SK-N-SH (cell line): ENCODE data around the gene FNDC3B. TPM values are rescaled to one million over a fixed set of nuclear protein-coding genes. Genes with fewer than 3 reads are reported as not detected.

Source experiments
- CTCF ChIA-PET: fragments of 300-600, 350-600 bp; formaldehyde crosslinking; extraction: SDS; loops from one replicate; lab custom pipeline; 2021; lab: Yijun Ruan, JAX
- POLR2A ChIA-PET: fragments of 350-600 bp; sonication (Branson Sonifier 250); formaldehyde crosslinking; extraction: SDS; loops from one replicate; lab custom pipeline; 2020; ENCODE audit warnings: antibody characterized with exemption, inconsistent platforms; lab: Yijun Ruan, JAX
- DNase-seq: peaks from one replicate; pipeline ENCODE4 v3.0.0; 2012
- H2AFZ ChIP-seq: fragments of 200-600 bp; sonication (generic); 2 replicates; pipeline ENCODE4 v1.8.1; 2016; ENCODE audit warnings: antibody characterized with exemption, mild to moderate bottlenecking, low read depth
- H3F3A ChIP-seq: fragments of 200-600 bp; sonication (generic); replicated peaks from 2 replicates; pipeline ENCODE3; 2016; ENCODE audit warnings: antibody characterized with exemption, mild to moderate bottlenecking; ENCODE audit not compliant: insufficient read depth
- H3K27ac ChIP-seq, 2 experiments: fragments of 200-500 bp in 1 of 2; fragments of 200-600 bp in 1 of 2; sonication (Bioruptor generic) in 1 of 2; sonication (generic), shearing (Covaris generic) in 1 of 2; 2 replicates each; pipeline versions ENCODE4 v1.5.1 to v1.6.1; 2014 to 2016; ENCODE audit warnings: low read depth in 2 of 2, inconsistent platforms in 1 of 2, low read length in 1 of 2, mild to moderate bottlenecking in 1 of 2, mixed read lengths in 1 of 2
- H3K27me3 ChIP-seq: fragments of 200-600 bp; sonication (generic), shearing (Covaris generic); 2 replicates; pipeline ENCODE4 v1.6.1; 2016; ENCODE audit warnings: mixed run types; ENCODE audit not compliant: insufficient read depth
- H3K36me3 ChIP-seq, 2 experiments: fragments of 200-500 bp in 1 of 2; fragments of 200-600 bp in 1 of 2; sonication (Bioruptor generic) in 1 of 2; sonication (generic) in 1 of 2; replicated peaks in 1 of 2; 2 replicates each; pipeline versions ENCODE3 to v1.5.1; 2014 to 2016; ENCODE audit warnings: low read length in 1 of 2, mild to moderate bottlenecking in 1 of 2; ENCODE audit not compliant: insufficient read depth in 2 of 2, control insufficient read depth in 1 of 2
- H3K4me1 ChIP-seq, 2 experiments: fragments of 200-500 bp in 1 of 2; fragments of 200-600 bp in 1 of 2; sonication (Bioruptor generic) in 1 of 2; sonication (generic), shearing (Covaris generic) in 1 of 2; 2 replicates each; pipeline versions ENCODE4 v1.5.1 to v1.6.1; 2014 to 2016; ENCODE audit warnings: low read depth in 1 of 2, low read length in 1 of 2, mixed run types in 1 of 2; ENCODE audit not compliant: insufficient read depth in 2 of 2, control insufficient read depth in 1 of 2
- H3K4me2 ChIP-seq: fragments of 200-600 bp; sonication (generic), shearing (Covaris generic); 2 replicates; pipeline ENCODE4 v1.6.1; 2017; ENCODE audit warnings: mixed run types
- H3K4me3 ChIP-seq, 2 experiments: fragments of 200-500 bp in 1 of 2; fragments of 200-600 bp in 1 of 2; sonication (Bioruptor generic) in 1 of 2; sonication (generic), shearing (Covaris generic) in 1 of 2; 2 replicates each; pipeline versions ENCODE4 v1.5.1 to v1.8.1; 2014 to 2016; ENCODE audit warnings: low read depth in 2 of 2, inconsistent platforms in 1 of 2, low read length in 1 of 2, mild to moderate bottlenecking in 1 of 2, mixed read lengths in 1 of 2, moderate library complexity in 1 of 2
- H3K79me2 ChIP-seq: fragments of 200-600 bp; sonication (generic); 2 replicates; pipeline ENCODE4 v1.8.1; 2017; ENCODE audit warnings: mild to moderate bottlenecking; ENCODE audit not compliant: insufficient read depth
- H3K9ac ChIP-seq: fragments of 200-600 bp; sonication (generic); 2 replicates; pipeline ENCODE4 v1.6.1; 2017; ENCODE audit warnings: mixed run types
- H3K9me2 ChIP-seq: fragments of 200-600 bp; sonication (generic); 2 replicates; pipeline ENCODE4 v1.6.1; 2017; ENCODE audit warnings: mixed run types
- H3K9me3 ChIP-seq: fragments of 200-600 bp; sonication (generic); 2 replicates; pipeline ENCODE4 v1.6.1; 2017; ENCODE audit warnings: mixed run types, mild to moderate bottlenecking, moderate library complexity
- H4K20me1 ChIP-seq: fragments of 200-600 bp; sonication (generic); 2 replicates; pipeline ENCODE4 v1.6.1; 2017; ENCODE audit warnings: mild to moderate bottlenecking, mixed run types; ENCODE audit not compliant: insufficient read depth
- CHD2 ChIP-seq: fragments of 150-350 bp; IDR thresholded peaks from 2 replicates; pipeline ENCODE4 v1.6.1; 2018; ENCODE audit warnings: low read length; ENCODE audit not compliant: partially characterized antibody
- EZH2phosphoT487 ChIP-seq: fragments of 200-600 bp; sonication (generic); IDR thresholded peaks from 2 replicates; pipeline ENCODE4 v1.6.1; 2017; ENCODE audit warnings: low read depth, mixed run types, mild to moderate bottlenecking, antibody characterized with exemption, moderate library complexity, borderline replicate concordance
- FOXM1 ChIP-seq: IDR thresholded peaks from 2 replicates; pipeline ENCODE4 v1.4.0; 2012; ENCODE audit warnings: low read depth, mild to moderate bottlenecking
- GABPA ChIP-seq: IDR thresholded peaks from 2 replicates; pipeline ENCODE4 v1.4.0; 2012; ENCODE audit warnings: low read depth, mild to moderate bottlenecking
- JUND ChIP-seq: IDR thresholded peaks from 2 replicates; pipeline ENCODE4 v1.4.0; 2012
- MXI1 ChIP-seq: IDR thresholded peaks from 2 replicates; pipeline ENCODE4 v1.6.1; 2012; ENCODE audit warnings: mild to moderate bottlenecking, low read depth, low read length, improper control_type of control experiment
- NFIC ChIP-seq: IDR thresholded peaks from 2 replicates; pipeline ENCODE4 v1.4.0; 2012; ENCODE audit warnings: borderline replicate concordance
- POLR2AphosphoS5 ChIP-seq: IDR thresholded peaks from 2 replicates; pipeline ENCODE4 v1.6.1; 2012; ENCODE audit warnings: low read depth, low read length
- RAD21 ChIP-seq: IDR thresholded peaks from 2 replicates; pipeline ENCODE4 v1.6.1; 2012; ENCODE audit warnings: mild to moderate bottlenecking, low read length
- RCOR1 ChIP-seq: fragments of 150-350 bp; IDR thresholded peaks from 2 replicates; pipeline ENCODE4 v1.6.1; 2017; ENCODE audit warnings: antibody characterized with exemption, low read length
- RFX5 ChIP-seq: IDR thresholded peaks from 2 replicates; pipeline ENCODE4 v1.6.1; 2012; ENCODE audit warnings: mild to moderate bottlenecking, improper control_type of control experiment, low read length
- RXRA ChIP-seq: IDR thresholded peaks from 2 replicates; pipeline ENCODE4 v1.4.0; 2012; ENCODE audit warnings: low read depth, mild to moderate bottlenecking, borderline replicate concordance
- TAF1 ChIP-seq: IDR thresholded peaks from 2 replicates; pipeline ENCODE4 v1.6.1; 2012; ENCODE audit warnings: low read depth, mild to moderate bottlenecking, low read length, moderate library complexity, borderline replicate concordance
- TCF12 ChIP-seq: IDR thresholded peaks from 2 replicates; pipeline ENCODE4 v1.4.0; 2012
- TEAD4 ChIP-seq: IDR thresholded peaks from 2 replicates; pipeline ENCODE4 v1.4.0; 2012; ENCODE audit warnings: mild to moderate bottlenecking, borderline replicate concordance; ENCODE audit not compliant: insufficient read depth
- WGBS: methylation state at CpG from one replicate; pipeline ENCODE4 v1.1.6; 2017; ENCODE audit warnings: low lambda C conversion rate; 5-methylcytosine and 5-hydroxymethylcytosine counted together
- polyA plus RNA-seq, 3 experiments: library from polyadenylated mRNA; depleted of rRNA; stranded (reverse); fragments of >200 nt; gene quantifications; 2 replicates each; pipeline ENCODE4 v1.2.3, GENCODE V29; 2012
- TF ChIP-seq, protein P1 (sequence below): fragments of 200-600 bp; sonication (generic); IDR thresholded peaks from 2 replicates; pipeline ENCODE4 v1.6.1; 2017; ENCODE audit warnings: antibody characterized with exemption, mild to moderate bottlenecking, moderate library complexity
- TF ChIP-seq, protein P2 (sequence below): fragments of 150-350 bp; IDR thresholded peaks from 2 replicates; pipeline ENCODE4 v1.6.1; 2016; ENCODE audit warnings: mild to moderate bottlenecking, low read depth, low read length
- TF ChIP-seq, protein P3 (sequence below): fragments of 150-350 bp; IDR thresholded peaks from 2 replicates; pipeline ENCODE4 v1.6.1; 2017; ENCODE audit warnings: antibody characterized with exemption, low read length, low read depth, borderline replicate concordance
- TF ChIP-seq, protein P4 (sequence below): IDR thresholded peaks from 2 replicates; pipeline ENCODE4 v1.4.0; 2012; ENCODE audit warnings: low read depth, borderline replicate concordance
- TF ChIP-seq, protein P5 (sequence below): IDR thresholded peaks from 2 replicates; pipeline ENCODE4 v1.4.0; 2012; ENCODE audit warnings: low read depth
- TF ChIP-seq, protein P6 (sequence below): IDR thresholded peaks from 2 replicates; pipeline ENCODE4; 2012

FNDC3B gene
- polyA plus RNA-seq, 1 of the 3 experiments (the other 2 are of a cell fraction): 10.4 TPM

DNA sequence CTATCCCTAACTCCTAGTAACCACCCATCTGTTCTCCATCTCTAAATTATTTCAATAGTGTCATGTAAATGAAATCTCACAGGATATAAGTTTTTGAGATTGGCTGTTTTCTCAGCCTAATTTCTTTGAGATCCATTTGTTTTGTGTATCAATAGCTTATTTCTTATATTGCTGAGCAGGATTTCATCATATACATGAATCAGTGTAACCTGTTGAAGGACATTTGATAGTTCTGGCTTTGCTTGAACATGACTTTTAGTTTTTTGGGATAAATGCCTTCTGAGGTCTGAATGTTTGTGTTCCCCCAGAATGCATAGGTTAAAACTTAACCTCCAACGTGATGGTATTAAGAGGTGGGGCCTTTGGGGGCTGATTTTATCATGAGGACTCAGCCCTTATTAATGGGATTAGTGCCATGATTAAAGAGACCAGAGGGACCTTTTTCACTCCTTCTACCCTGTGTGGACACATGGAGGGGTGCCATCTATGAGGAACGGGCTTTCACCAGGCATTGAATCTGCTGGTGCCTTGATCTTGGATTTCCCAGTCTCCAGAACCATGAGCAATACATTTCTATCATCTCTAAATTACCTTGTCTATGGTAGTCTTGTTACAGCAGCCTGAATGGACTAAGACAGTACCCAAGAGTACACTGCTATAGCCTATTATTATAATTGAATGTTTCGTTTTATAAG lies 118.3 kb downstream of the FNDC3B start (continued):
- TF ChIP-seq, protein P1, sequence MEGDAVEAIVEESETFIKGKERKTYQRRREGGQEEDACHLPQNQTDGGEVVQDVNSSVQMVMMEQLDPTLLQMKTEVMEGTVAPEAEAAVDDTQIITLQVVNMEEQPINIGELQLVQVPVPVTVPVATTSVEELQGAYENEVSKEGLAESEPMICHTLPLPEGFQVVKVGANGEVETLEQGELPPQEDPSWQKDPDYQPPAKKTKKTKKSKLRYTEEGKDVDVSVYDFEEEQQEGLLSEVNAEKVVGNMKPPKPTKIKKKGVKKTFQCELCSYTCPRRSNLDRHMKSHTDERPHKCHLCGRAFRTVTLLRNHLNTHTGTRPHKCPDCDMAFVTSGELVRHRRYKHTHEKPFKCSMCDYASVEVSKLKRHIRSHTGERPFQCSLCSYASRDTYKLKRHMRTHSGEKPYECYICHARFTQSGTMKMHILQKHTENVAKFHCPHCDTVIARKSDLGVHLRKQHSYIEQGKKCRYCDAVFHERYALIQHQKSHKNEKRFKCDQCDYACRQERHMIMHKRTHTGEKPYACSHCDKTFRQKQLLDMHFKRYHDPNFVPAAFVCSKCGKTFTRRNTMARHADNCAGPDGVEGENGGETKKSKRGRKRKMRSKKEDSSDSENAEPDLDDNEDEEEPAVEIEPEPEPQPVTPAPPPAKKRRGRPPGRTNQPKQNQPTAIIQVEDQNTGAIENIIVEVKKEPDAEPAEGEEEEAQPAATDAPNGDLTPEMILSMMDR: no peak
- TF ChIP-seq MXI1 (no peak), NFIC (no peak), RCOR1 (no peak), RAD21 (no peak)
- TF ChIP-seq, all 33 proteins: peak for 0

DNA sequence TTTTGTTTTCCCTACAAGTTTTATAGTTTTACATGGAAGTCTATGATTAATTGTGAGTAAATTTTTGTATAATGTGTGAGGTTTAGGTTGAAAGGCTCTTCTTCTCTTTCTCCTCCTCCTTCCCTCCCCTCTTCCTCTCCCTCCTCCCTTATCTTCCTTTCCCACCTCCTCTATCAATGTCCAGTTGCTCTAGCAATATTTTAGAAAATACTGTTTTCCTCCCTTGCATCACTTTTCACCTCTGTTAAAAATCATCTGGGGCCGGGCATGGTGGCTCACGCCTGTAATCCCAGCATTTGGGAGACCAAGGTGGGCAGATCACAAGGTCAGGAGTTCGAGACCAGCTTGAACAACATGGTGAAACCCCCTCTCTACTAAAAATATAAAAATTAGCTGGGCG lies 119.4 kb downstream of the FNDC3B start:
- WGBS: 100% methylated on average over 4 of the region's 4 CpGs
- H3K9me2 ChIP-seq: no peaks in the 10 kb centered on the region
- H3K4me3 ChIP-seq: no peak overlapping the region
- H3K79me2 ChIP-seq: peaks cover 99% of the 10 kb centered on the region
- no peak for DNase-seq
- H3K4me1 ChIP-seq: peaks cover 8 to 45% of the 10 kb centered on the region in 2 experiments
- H3K27ac ChIP-seq: no peak overlapping the region
- H3K4me2 ChIP-seq: no peak overlapping the region
- H3K36me3 ChIP-seq: peaks cover 0 to 10% of the 10 kb centered on the region in 2 experiments
- peaks cover 11% of the 10 kb centered on the region for H3F3A ChIP-seq
- ChIA-PET POLR2A (no interaction called here), CTCF (no interaction called here)
- no peaks in the 10 kb centered on the region for H3K27me3 ChIP-seq
- no peak overlapping the region for H3K9ac ChIP-seq
- peaks cover 14% of the 10 kb centered on the region; the same call in 1 of the 2 replicates for H4K20me1 ChIP-seq
- no peaks in the 10 kb centered on the region for H3K9me3 ChIP-seq
- TF ChIP-seq, protein P2, sequence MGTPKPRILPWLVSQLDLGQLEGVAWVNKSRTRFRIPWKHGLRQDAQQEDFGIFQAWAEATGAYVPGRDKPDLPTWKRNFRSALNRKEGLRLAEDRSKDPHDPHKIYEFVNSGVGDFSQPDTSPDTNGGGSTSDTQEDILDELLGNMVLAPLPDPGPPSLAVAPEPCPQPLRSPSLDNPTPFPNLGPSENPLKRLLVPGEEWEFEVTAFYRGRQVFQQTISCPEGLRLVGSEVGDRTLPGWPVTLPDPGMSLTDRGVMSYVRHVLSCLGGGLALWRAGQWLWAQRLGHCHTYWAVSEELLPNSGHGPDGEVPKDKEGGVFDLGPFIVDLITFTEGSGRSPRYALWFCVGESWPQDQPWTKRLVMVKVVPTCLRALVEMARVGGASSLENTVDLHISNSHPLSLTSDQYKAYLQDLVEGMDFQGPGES: no peak
- TF ChIP-seq, protein P3, sequence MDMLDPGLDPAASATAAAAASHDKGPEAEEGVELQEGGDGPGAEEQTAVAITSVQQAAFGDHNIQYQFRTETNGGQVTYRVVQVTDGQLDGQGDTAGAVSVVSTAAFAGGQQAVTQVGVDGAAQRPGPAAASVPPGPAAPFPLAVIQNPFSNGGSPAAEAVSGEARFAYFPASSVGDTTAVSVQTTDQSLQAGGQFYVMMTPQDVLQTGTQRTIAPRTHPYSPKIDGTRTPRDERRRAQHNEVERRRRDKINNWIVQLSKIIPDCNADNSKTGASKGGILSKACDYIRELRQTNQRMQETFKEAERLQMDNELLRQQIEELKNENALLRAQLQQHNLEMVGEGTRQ: no peak
- TF ChIP-seq, protein P4, sequence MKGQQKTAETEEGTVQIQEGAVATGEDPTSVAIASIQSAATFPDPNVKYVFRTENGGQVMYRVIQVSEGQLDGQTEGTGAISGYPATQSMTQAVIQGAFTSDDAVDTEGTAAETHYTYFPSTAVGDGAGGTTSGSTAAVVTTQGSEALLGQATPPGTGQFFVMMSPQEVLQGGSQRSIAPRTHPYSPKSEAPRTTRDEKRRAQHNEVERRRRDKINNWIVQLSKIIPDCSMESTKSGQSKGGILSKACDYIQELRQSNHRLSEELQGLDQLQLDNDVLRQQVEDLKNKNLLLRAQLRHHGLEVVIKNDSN: no peak
- TF ChIP-seq JUND: no peak
- TF ChIP-seq TAF1: no peak
- TF ChIP-seq TEAD4: no peak
- no peak for TF ChIP-seq GABPA
- no peak for TF ChIP-seq FOXM1
- TF ChIP-seq POLR2AphosphoS5: no peak
- TF ChIP-seq, protein P5, sequence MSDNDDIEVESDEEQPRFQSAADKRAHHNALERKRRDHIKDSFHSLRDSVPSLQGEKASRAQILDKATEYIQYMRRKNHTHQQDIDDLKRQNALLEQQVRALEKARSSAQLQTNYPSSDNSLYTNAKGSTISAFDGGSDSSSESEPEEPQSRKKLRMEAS: no peak
- no peak for TF ChIP-seq EZH2phosphoT487
- TF ChIP-seq, protein P6, sequence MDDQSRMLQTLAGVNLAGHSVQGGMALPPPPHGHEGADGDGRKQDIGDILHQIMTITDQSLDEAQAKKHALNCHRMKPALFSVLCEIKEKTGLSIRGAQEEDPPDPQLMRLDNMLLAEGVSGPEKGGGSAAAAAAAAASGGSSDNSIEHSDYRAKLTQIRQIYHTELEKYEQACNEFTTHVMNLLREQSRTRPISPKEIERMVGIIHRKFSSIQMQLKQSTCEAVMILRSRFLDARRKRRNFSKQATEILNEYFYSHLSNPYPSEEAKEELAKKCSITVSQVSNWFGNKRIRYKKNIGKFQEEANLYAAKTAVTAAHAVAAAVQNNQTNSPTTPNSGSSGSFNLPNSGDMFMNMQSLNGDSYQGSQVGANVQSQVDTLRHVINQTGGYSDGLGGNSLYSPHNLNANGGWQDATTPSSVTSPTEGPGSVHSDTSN: no peak
- TF ChIP-seq RXRA: no peak
- TF ChIP-seq TCF12: no peak
- TF ChIP-seq, protein P1: no peak
- no peak for TF ChIP-seq MXI1
- TF ChIP-seq CHD2: no peak
- TF ChIP-seq RFX5: no peak
- no peak for TF ChIP-seq RCOR1
- H2AFZ ChIP-seq: no peak overlapping the region
